WTC11 (cell line): ENCODE results near the gene SEMA7A. TPM values are rescaled to one million over a fixed set of nuclear protein-coding genes. Genes with fewer than 3 reads are reported as not detected.
"Not testable (repeated sequence)": the region's sequence is repeated elsewhere in the genome, so short reads cannot be mapped to it uniquely, and the experiment has no call there.

Experiments
- ATAC-seq: fragments of 200-7000 bp; cut with Tn5 transposase; 2 replicates; pipeline ENCODE4 v1.10.0; 2021; ENCODE audit warnings: mild to moderate bottlenecking, moderate library complexity
- CTCF ChIA-PET: fragments of 300-600 bp; sonication (Branson Sonifier 250); formaldehyde crosslinking; loops from one replicate; lab custom pipeline; 2021; ENCODE audit warnings: antibody characterized with exemption; lab: Charles Lee
- POLR2A ChIA-PET: fragments of 350-600 bp; sonication (Branson Sonifier 250); formaldehyde crosslinking; loops from one replicate; lab custom pipeline; 2021; ENCODE audit warnings: antibody characterized with exemption; lab: Charles Lee
- DNase-seq: peaks from one replicate; pipeline ENCODE4 v3.0.0; 2021; ENCODE audit warnings: low spot score
- H3K27ac Mint-ChIP-seq: 2 replicates; pipeline ENCODE4 v1.8.0; 2021; ENCODE audit warnings: mixed read lengths
- H3K27me3 Mint-ChIP-seq: 2 replicates; pipeline ENCODE4 v1.8.0; 2021; ENCODE audit warnings: low read depth, mild to moderate bottlenecking, moderate library complexity, mixed read lengths
- H3K36me3 Mint-ChIP-seq: 2 replicates; pipeline ENCODE4 v1.8.0; 2021; ENCODE audit warnings: mixed read lengths
- H3K4me1 Mint-ChIP-seq: 2 replicates; pipeline ENCODE4 v1.8.0; 2022; ENCODE audit warnings: mixed read lengths
- H3K4me3 Mint-ChIP-seq: 2 replicates; pipeline ENCODE4 v1.8.0; 2021; ENCODE audit warnings: mild to moderate bottlenecking, moderate library complexity, mixed read lengths
- H3K9me3 Mint-ChIP-seq: 2 replicates; pipeline ENCODE4 v1.8.0; 2021; ENCODE audit warnings: mixed read lengths
- ARID4B ChIP-seq: sonication (generic); formaldehyde crosslinking; IDR thresholded peaks from 2 replicates; pipeline ENCODE4 v1.8.0; 2023; ENCODE audit warnings: missing genetic modification reagents, mild to moderate bottlenecking, borderline replicate concordance
- E2F4 ChIP-seq: sonication (generic); formaldehyde crosslinking; IDR thresholded peaks from 2 replicates; pipeline ENCODE4 v1.8.1; 2022; ENCODE audit warnings: low read depth, mild to moderate bottlenecking, moderate library complexity, missing genetic modification reagents, borderline replicate concordance
- ETV6 ChIP-seq: sonication (generic); formaldehyde crosslinking; IDR thresholded peaks from 2 replicates; pipeline ENCODE4 v1.8.1; 2022; ENCODE audit warnings: mild to moderate bottlenecking, missing genetic modification reagents
- JUN ChIP-seq: sonication (generic); formaldehyde crosslinking; IDR thresholded peaks from 2 replicates; pipeline ENCODE4 v1.8.0; 2023; ENCODE audit warnings: mild to moderate bottlenecking, missing genetic modification reagents
- PRDM15 ChIP-seq: sonication (generic); formaldehyde crosslinking; IDR thresholded peaks from 2 replicates; pipeline ENCODE4 v1.8.0; 2022; ENCODE audit warnings: missing genetic modification reagents
- PRRX2 ChIP-seq: fragments of 250-450 bp; sonication (Bioruptor Pico); IDR thresholded peaks from 2 replicates; pipeline ENCODE4 v1.8.0; 2021; ENCODE audit warnings: mild to moderate bottlenecking
- SMAD4 ChIP-seq: sonication (generic); formaldehyde crosslinking; IDR thresholded peaks from 2 replicates; pipeline ENCODE4 v1.8.0; 2022; ENCODE audit warnings: mild to moderate bottlenecking, missing genetic modification reagents
- TP53 ChIP-seq: sonication (generic); formaldehyde crosslinking; IDR thresholded peaks from 2 replicates; pipeline ENCODE4 v1.8.1; 2023; ENCODE audit warnings: mild to moderate bottlenecking, missing genetic modification reagents
- ZMAT4 ChIP-seq: fragments of 250-450 bp; sonication (Bioruptor Pico); IDR thresholded peaks from 2 replicates; pipeline ENCODE4 v1.9.0; 2021; ENCODE audit warnings: mild to moderate bottlenecking
- ZNF219 ChIP-seq: sonication (generic); formaldehyde crosslinking; IDR thresholded peaks from 2 replicates; pipeline ENCODE4 v1.8.0; 2023; ENCODE audit warnings: missing genetic modification reagents, mild to moderate bottlenecking, borderline replicate concordance
- ZNF396 ChIP-seq: fragments of 250-450 bp; sonication (Bioruptor Pico); IDR thresholded peaks from 2 replicates; pipeline ENCODE4 v1.8.0; 2021; ENCODE audit warnings: mild to moderate bottlenecking, moderate library complexity, borderline replicate concordance
- ZNF416 ChIP-seq: fragments of 250-450 bp; sonication (Bioruptor Pico); IDR thresholded peaks from 2 replicates; pipeline ENCODE4 v1.9.0; 2021; ENCODE audit warnings: mild to moderate bottlenecking, inconsistent platforms
- ZNF532 ChIP-seq: fragments of 250-450 bp; sonication (Bioruptor Pico); IDR thresholded peaks from 2 replicates; pipeline ENCODE4 v1.9.0; 2021; ENCODE audit warnings: mild to moderate bottlenecking, borderline replicate concordance
- total RNA-seq: library from RNA; stranded (reverse); gene quantifications from 3 replicates; pipeline ENCODE4 v1.2.3, GENCODE V29; 2021
- TF ChIP-seq, protein P1 (sequence below): sonication (generic); formaldehyde crosslinking; IDR thresholded peaks from 2 replicates; pipeline ENCODE4 v1.8.0; 2022; ENCODE audit warnings: mild to moderate bottlenecking, missing genetic modification reagents
- TF ChIP-seq, protein P2 (sequence below): sonication (generic); formaldehyde crosslinking; IDR thresholded peaks from 2 replicates; pipeline ENCODE4 v1.8.0; 2022; ENCODE audit warnings: mild to moderate bottlenecking, missing genetic modification reagents

Gene SEMA7A
- total RNA-seq, 1 experiment from 2014 or later, result 17.9 TPM

- TF ChIP-seq, protein P1, sequence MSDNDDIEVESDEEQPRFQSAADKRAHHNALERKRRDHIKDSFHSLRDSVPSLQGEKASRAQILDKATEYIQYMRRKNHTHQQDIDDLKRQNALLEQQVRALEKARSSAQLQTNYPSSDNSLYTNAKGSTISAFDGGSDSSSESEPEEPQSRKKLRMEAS (CRISPR knock-in tag), result peak; percentile 80
- no peak for TF ChIP-seq E2F4 (CRISPR knock-in tag)
- TF ChIP-seq ZNF219, result no peak
- no peak for TF ChIP-seq ZNF532 (CRISPR knock-in tag)
Observed at GRCh38 chr15:74460871-74461846, 27.4 kb upstream of the SEMA7A start, which contains the start of gene UBL7 (continued).

- TF ChIP-seq ARID4B (no peak), PRDM15 (CRISPR knock-in tag) (no peak), JUN (no peak), SMAD4 (CRISPR knock-in tag) (no peak), ETV6 (CRISPR knock-in tag) (no peak), TP53 (CRISPR knock-in tag) (no peak), ZNF396 (no peak), ZMAT4 (CRISPR knock-in tag) (no peak), ZNF416 (CRISPR knock-in tag) (no peak), PRRX2 (CRISPR knock-in tag) (no peak)
- TF ChIP-seq, protein P1 (CRISPR knock-in tag), result no peak
- TF ChIP-seq, protein P2, sequence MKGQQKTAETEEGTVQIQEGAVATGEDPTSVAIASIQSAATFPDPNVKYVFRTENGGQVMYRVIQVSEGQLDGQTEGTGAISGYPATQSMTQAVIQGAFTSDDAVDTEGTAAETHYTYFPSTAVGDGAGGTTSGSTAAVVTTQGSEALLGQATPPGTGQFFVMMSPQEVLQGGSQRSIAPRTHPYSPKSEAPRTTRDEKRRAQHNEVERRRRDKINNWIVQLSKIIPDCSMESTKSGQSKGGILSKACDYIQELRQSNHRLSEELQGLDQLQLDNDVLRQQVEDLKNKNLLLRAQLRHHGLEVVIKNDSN, result no peak
- ChIA-PET POLR2A (interaction anchor here (0.8 to 1.2 kb wide), 7 partner anchors 8 to 155 kb away, joined by 3 to 7 read pairs (median 4); no protein-coding TSS in a partner anchor), CTCF (interaction anchor here (0.7 to 2.5 kb wide), 10 partner anchors 17 to 311 kb away, joined by 3 to 14 read pairs (median 4); no protein-coding TSS in a partner anchor)
- no peak for ATAC-seq
- Mint-ChIP-seq H3K36me3 (peaks cover 37% of the 10 kb centered on the region), H3K27me3 (no peaks in the 10 kb centered on the region), H3K9me3 (peaks cover 14% of the 10 kb centered on the region), H3K27ac (peak overlapping the region; percentile 79), H3K4me3 (peak overlapping the region; percentile 98), H3K4me1 (peaks cover 20% of the 10 kb centered on the region)
- no peak for DNase-seq
Observed at GRCh38 chr15:74460298-74460697, 26.5 kb upstream of the SEMA7A start.

DNA sequence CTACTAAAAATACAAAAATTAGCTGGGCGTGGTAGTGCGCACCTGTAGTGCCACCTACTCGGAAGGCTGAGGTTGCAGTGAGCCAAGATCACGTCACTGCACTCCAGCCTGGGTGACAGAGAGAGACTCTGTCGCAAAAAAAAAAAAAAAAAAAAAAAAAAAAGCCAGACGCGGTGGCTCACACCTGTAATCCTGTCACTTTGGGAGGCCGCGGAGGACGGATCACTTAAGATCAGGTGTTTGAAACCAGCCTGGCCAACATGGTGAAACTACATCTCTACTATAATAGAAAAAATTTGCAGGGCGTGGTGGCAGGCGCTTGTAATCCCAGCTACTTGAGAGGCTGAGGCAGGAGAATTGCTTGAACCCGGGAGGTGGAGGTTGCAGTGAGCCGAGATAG, 26.0 kb upstream of the SEMA7A start:
- Mint-ChIP-seq H3K36me3 (peaks cover 39% of the 10 kb centered on the region), H3K9me3 (peaks cover 14% of the 10 kb centered on the region), H3K4me1 (peaks cover 22% of the 10 kb centered on the region), H3K4me3 (peak overlapping the region; percentile 98)
- H3K27me3 Mint-ChIP-seq, H3K27ac Mint-ChIP-seq, POLR2A ChIA-PET, ATAC-seq, DNase-seq: not testable (repeated sequence)
- CTCF ChIA-PET, result interaction anchor here (2.5 kb wide), 1 partner anchor 77 kb away, joined by 14 read pairs; no protein-coding TSS in a partner anchor
